Urinary bladder (tissue), 4 donors: ENCODE data around the gene SIGLEC8. TPM values are rescaled to one million over a fixed set of nuclear protein-coding genes. Genes with fewer than 3 reads are reported as not detected.
"Not testable (repeated sequence)": the region's sequence is repeated elsewhere in the genome, so short reads cannot be mapped to it uniquely, and the experiment has no call there.

Experiments
- DNase-seq: peaks from one replicate; pipeline ENCODE4 v3.0.0-alpha.2; 2015; ENCODE audit errors: extremely low spot score
- H3K27ac ChIP-seq: one replicate; pipeline ENCODE4 v1.5.1; 2013; ENCODE audit warnings: low read depth, mild to moderate bottlenecking, moderate library complexity
- H3K36me3 ChIP-seq: one replicate; pipeline ENCODE4 v1.6.1; 2013; ENCODE audit warnings: mild to moderate bottlenecking, moderate library complexity; ENCODE audit not compliant: insufficient read depth
- H3K4me1 ChIP-seq: one replicate; pipeline ENCODE4 v1.6.1; 2013; ENCODE audit warnings: mild to moderate bottlenecking, moderate library complexity; ENCODE audit not compliant: insufficient read depth
- H3K4me3 ChIP-seq: one replicate; pipeline ENCODE4 v1.5.1; 2013; ENCODE audit warnings: low read depth, low read length
- WGBS: extraction: QIAGEN DNeasy Blood & Tissue Kit; methylation state at CpG from one replicate; pipeline ENCODE4 v1.1.7; 2013; 5-methylcytosine and 5-hydroxymethylcytosine counted together
- polyA plus RNA-seq: library from polyadenylated mRNA; stranded (reverse); fragments of 200-250 nt; gene quantifications from one replicate; pipeline ENCODE4 v1.2.3, GENCODE V29; 2013
- total RNA-seq: library from RNA; depleted of rRNA; stranded (reverse); fragments of >200 nt; gene quantifications from one replicate; pipeline ENCODE4 v1.2.3, GENCODE V29; 2014
- donor health status: healthy with polysubstance abuse.
- donor health status: healthy.

Gene SIGLEC8
- total and polyA plus RNA-seq, 2 donors: 0.61 to 0.90 TPM

DNA sequence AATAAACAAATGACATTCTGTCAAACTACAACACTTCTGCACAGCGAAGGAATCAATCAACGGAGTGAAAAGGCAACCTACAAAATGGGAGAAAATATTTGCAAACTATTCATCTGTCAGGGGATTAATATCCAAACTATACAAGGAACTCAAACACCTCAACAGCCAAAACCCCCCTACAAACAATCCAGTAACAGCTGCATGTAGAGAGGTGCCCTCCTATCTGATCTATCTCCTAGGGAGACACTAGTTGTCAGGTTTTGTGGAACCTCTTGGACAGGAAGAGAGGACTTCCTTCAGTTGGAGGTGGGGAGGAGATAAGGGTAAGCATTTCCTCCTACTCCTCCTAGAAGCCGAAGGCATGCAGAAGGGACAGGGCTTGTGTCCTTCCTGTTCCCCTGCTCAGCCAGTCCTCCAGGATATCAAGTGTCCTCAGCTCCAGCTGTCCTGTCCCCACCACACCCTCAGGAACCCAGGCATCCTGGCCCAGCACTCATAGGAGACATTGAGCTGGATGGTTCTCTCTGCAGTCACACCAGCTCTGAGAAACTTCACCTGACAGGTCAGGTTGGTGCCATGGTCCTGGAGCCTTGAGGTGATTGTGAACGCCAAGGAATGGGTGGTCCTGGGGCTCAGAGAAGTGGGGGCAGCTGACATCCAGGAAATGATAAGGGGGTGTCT lies 9.8 kb upstream of the SIGLEC8 start:
- WGBS: 68% methylated on average over 4 of the region's 4 CpGs
- H3K36me3 ChIP-seq: no peaks in the 10 kb centered on the region
- no peak for DNase-seq
- no peak overlapping the region for H3K4me3 ChIP-seq
- no peak overlapping the region for H3K27ac ChIP-seq
- no peaks in the 10 kb centered on the region for H3K4me1 ChIP-seq

DNA sequence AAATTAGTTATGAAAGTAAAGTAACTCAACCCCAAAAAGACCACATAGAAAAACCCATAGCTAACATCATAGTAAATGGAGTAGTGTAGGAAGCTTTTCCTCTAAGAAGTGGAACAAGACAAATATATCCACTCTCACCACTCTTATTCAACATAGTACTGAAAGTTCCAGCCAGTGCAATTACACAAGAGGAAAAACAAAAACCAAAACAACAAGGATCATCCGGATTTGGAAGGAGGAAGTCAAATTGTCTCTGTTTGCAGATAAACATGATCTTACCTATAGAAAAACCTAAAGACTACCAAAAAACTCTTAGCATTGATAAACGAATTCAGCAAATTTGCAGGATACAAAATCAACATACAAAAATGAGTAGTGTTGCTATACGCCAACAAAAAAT lies 8.5 kb upstream of the SIGLEC8 start:
- WGBS: 47% methylated on average over 3 of the region's 3 CpGs
- H3K4me3 ChIP-seq: no peak overlapping the region

DNA sequence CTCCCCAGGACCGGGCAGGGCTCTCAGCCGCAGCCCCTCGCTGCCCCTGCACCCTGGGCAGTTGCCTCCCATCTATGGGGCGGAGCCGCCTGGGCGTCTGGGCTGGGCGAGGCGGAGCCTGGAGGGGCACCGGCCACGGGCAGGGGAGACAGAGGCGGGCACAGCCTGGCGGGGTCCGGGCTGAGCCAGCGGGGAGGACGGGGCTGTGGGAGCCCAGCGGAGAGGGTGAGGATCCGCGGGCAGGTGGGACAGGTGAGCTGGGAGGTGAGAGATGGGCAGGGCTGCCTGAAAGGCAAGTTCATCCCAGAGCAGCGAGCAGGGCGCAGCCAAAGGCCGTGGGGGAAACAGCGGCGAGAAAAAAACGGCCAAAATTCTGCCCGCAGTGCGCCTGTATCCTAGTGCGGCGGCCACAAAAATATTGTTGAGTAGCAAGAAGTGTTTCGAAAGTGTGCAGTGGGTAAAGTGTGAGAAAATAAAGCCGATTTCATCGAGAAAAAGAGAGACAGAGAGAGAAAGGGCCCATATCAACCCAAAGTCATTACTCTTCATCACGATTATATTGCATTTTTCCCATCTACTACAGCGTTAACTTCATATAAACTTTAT lies 5.8 kb upstream of the SIGLEC8 start:
- not testable (repeated sequence) for H3K4me3 ChIP-seq, H3K27ac ChIP-seq, H3K36me3 ChIP-seq, DNase-seq, H3K4me1 ChIP-seq
- WGBS: 23% methylated on average over 14 of the region's 33 CpGs

More for the DNA sequence above, 8.5 kb upstream of the SIGLEC8 start:
- H3K4me1 ChIP-seq: no peaks in the 10 kb centered on the region
- no peaks in the 10 kb centered on the region for H3K36me3 ChIP-seq
- no peak overlapping the region for H3K27ac ChIP-seq
- no peak for DNase-seq

DNA sequence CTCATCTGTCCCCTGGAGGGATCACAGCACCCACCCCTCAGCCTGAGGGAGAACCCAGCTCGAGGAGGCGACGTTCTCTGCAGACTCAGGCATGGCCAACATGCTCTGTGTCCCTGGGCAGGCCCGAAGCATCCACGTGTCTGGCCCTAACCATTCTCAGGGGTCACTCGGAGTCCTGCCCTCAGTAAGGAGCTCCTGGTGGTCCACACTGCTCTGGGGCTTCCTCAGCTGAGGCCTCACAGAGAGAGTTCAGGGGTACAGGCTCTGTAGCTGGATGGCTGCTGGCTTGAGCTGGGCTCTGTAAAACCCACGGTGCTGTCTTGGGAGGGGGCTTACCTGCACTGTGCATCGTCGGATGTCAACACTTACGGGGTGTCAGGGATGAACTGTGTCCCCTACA lies 4.4 kb upstream of the SIGLEC8 start:
- 71% methylated on average over 10 of the region's 10 CpGs for WGBS

DNA sequence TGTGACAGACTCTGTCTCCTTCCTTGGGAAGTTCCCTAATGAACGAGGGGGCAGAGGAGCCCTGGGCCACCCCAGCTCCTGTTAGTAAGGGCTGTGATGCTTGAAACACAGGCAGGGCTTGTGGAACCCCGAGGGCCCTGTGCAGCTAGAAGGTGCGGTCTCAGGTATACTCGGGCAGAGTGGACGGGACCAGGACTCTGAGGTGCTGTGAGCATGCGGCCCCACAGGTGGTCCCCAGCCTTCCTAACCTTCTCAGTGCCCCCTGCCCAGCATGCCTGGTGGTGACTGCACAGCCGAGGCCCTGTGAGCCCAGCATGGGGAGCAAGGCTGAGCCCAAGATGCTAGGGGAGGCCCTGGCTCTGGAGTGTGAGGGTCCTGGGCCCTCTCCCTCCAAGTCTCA lies 4.0 kb upstream of the SIGLEC8 start:
- no peaks in the 10 kb centered on the region for H3K36me3 ChIP-seq
- DNase-seq: no peak
- no peaks in the 10 kb centered on the region for H3K4me1 ChIP-seq
- WGBS: 79% methylated on average over 7 of the region's 7 CpGs
- H3K27ac ChIP-seq: no peak overlapping the region
- H3K4me3 ChIP-seq: no peak overlapping the region

More for the DNA sequence above, 4.4 kb upstream of the SIGLEC8 start:
- H3K36me3 ChIP-seq: no peaks in the 10 kb centered on the region
- no peak for DNase-seq
- H3K4me1 ChIP-seq: no peaks in the 10 kb centered on the region
- H3K27ac ChIP-seq: no peak overlapping the region
- no peak overlapping the region for H3K4me3 ChIP-seq

DNA sequence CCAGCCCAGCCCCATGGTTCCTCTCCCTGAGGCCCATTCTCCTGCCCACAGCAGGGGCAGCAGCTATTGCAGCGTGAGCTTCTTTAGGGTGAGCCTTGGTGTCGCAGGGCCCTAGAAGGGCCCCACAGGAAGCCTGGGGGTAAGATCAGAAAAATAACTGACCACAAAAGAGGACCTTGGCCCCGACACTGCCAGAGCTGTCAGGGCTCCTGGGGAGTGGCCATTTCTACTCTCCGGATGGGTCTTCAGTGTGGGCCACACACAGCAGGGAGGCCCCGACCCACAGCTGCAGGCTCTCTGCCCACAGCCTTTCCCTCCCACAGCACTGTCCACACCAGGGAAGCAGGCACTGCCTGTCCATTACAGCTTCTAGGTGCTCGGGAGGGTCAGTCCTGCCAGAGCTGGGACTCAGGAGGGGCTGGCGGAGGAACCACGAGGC lies 3.5 kb upstream of the SIGLEC8 start:
- Histone ChIP-seq H3K4me1 (no peaks in the 10 kb centered on the region), H3K27ac (no peak overlapping the region), H3K36me3 (no peaks in the 10 kb centered on the region), H3K4me3 (no peak overlapping the region)
- 64% methylated on average over 8 of the region's 8 CpGs for WGBS
- no peak for DNase-seq

DNA sequence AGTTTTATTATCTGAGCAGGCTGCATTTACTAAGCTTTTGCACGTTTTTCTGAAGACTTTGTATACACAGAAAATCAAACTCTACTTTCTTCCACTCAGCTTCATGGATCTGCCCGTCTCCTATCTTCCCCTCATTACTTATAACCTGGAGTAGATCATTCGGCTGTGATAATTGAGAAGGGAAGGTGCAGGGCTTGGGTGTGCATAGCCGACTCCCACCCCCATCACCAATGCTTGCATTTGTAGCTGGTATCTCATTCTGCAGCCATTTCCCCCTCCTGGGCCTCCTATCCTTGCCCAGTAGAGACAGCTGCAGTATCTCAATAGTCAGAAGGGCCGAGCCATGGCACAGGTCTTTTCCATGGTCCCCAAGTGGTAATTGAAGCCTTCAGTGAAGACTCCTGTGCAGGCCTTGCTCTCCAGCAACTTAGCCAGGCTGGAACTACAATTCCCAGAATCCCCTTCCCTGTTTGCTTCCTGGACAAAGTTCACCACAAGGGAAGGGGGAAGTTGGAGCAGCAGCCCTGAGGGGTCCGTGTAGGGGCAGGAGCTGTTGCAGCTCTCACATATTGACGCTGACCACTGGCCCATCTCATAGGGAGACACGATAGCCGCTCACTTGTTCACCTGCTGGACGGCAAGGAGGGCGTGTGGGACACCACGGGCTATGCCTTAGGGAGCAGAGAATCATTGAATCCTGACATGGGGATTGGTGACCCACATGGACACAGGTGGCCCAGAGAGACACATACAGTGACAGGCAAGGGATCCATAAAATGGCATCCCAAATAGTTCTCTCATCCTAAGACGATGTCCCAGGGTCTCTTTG lies 2.1 kb upstream of the SIGLEC8 start:
- Histone ChIP-seq H3K36me3 (no peaks in the 10 kb centered on the region), H3K4me1 (no peaks in the 10 kb centered on the region), H3K4me3 (no peak overlapping the region), H3K27ac (no peak overlapping the region)
- WGBS: 55% methylated on average over 13 of the region's 13 CpGs
- DNase-seq: no peak

DNA sequence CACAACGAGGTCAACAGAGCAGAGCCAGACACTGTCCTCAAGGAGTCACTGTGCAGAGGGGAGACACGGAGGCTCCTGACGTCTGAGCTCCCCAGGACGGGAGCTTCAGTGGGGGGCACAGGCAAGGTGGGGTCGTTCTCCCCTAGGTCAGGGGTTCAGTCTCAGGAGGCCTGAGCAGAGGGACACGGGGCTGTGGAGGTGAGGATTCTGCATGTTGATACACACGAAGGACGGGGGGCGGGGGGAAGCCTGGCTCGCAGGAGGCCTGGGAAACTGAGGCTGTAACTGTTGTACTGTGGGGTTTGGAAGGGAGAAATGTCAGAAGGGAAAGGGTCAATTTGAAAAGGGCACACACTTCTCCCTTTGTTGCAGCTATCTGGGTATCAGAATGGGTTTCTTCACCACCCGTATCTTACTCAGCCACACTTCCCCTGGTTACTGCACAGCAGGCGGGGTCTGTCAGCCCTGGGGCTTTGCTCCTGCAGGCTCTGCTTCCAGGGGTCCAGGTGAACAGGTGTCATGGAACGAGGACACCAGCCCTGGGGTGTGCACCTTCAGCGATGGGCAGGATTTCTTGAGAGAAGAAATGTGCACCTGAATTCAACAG lies 748 bp upstream of the SIGLEC8 start:
- Histone ChIP-seq H3K4me1 (no peaks in the 10 kb centered on the region), H3K27ac (no peak overlapping the region), H3K36me3 (no peaks in the 10 kb centered on the region), H3K4me3 (no peak overlapping the region)
- 76% methylated on average over 14 of the region's 14 CpGs for WGBS
- no peak for DNase-seq

DNA sequence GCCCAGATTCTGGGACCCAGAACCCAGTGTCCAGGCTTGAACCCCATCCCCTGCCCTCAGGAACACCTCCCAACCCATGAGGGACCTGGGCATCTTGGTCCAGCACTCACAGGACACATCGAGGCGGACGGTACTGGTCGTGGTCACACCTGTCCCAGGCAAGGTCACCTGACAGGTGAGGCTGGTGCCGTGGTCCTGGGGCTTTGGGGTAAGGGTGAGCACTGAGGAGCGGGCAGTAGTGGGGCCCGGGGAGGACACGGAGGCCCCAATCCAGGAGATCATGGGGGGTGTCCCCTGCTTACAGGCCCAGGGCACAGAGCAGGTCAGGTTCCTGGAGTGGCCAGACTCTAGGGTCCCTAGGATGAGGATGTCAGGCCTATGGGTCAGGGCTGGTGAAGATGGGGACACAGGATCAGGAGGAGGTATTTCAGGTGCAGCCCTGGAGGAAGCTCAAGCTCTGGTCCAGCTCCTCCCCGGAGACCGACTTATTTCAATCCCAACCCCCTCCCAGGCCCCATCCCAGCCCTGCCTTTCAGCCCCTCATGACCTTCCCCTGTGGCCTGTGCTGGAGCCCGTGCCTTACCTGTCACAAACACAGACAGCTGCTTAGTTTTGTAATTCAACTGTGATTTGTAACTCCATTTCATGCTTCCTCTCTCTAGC lies 772 bp downstream of the SIGLEC8 start:
- Histone ChIP-seq H3K4me3 (no peak overlapping the region), H3K27ac (no peak overlapping the region), H3K4me1 (no peaks in the 10 kb centered on the region), H3K36me3 (no peaks in the 10 kb centered on the region)
- no peak for DNase-seq
- 78% methylated on average over 11 of the region's 11 CpGs for WGBS

DNA sequence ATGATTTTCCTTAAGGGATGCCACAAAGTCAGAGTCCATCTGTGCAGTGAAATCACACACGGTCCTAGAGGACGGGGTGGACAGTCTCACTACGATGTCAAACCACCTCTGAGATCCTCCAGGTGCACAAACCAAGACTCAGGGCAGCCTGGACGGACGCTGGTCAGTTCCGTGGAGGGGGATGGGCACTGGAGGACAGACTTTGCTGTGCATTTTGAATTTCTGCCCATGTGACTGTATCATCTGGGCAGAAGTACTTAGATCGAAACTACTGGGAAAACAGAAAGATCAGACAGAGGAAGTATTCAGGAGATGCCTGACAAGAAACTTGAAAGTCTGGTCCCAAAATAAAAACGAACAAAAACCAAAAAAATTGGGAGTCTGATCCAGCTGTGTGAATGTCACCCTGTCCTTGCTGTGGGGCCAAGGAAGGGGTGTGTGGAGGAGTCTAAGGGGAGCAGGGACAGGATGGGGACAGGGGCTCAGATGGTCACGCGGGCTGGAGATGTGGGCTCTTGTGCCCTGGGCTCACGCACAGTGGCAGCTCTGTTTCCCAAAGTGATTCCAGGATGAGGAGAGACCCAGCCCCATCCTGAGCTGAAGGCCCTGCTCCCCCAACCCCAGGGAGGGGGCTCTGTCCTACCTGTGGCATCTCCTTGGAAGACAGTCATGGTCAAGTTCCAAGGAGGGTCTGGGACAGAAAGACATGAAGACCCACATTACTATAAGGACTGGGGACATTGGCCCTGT lies 1.5 kb downstream of the SIGLEC8 start:
- 68% methylated on average over 11 of the region's 11 CpGs for WGBS
- DNase-seq: no peak

DNA sequence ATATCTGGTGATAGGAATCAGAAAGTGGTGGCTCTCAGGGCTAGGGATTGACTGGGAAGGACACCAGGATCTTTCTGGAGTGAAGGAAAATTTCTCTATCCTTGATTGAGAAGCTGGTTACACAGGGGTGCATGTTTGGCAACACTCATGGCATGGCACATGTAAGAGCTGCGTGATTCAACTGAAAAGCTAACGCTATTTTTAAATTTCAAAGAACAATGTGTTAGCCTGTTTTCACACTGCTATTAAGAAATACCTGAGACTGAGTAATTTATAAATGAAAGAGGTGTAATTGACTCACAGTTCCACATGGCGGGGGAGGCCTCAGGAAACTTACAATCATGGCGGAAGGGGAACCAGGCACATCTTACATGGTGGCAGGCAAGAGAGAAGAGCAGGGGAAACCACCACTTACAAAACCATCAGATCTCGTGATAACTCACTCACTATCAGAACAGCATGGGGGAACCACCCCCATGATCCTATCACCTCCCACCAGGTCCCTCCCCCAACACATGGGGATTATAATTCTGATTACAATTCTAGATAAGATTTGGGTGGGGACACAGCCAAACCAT lies 7.4 kb downstream of the SIGLEC8 start:
- WGBS: 87% methylated on average over 5 of the region's 5 CpGs
- H3K27ac ChIP-seq: no peak overlapping the region
- no peaks in the 10 kb centered on the region for H3K36me3 ChIP-seq
- no peaks in the 10 kb centered on the region for H3K4me1 ChIP-seq
- H3K4me3 ChIP-seq: no peak overlapping the region
- no peak for DNase-seq

More for the DNA sequence above, 1.5 kb downstream of the SIGLEC8 start:
- Histone ChIP-seq H3K4me3 (no peak overlapping the region), H3K36me3 (no peaks in the 10 kb centered on the region), H3K4me1 (no peaks in the 10 kb centered on the region), H3K27ac (no peak overlapping the region)

DNA sequence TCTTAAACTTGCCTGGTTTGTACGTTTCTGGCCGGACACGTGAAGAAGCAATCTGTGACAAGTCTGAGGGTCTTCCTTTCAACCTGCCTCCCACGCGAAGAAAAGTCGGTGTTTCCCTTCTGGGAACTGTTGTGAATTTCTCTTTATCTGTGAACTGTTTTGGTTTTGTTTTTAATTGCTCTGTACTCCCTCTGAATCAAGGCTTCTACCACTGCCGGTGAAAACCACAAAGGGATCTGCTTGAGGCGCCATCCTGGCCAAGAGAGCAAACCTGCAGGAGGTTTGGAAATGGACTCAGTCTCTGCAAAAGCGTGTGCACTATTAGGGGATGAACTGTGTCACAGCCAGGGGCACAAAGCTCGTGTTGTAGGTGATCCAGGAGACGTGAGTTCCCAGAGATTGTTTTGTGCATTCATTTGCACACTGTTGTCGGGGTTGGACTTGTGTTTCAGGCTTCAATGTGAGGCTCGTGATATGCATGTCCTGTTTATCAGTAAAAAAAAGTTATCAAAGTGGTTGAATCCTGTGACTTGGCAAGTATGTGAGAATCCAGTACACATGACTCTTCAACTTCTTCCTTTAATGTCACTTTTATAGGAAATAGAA lies 9.7 kb downstream of the SIGLEC8 start:
- H3K4me1 ChIP-seq: no peaks in the 10 kb centered on the region
- H3K36me3 ChIP-seq: no peaks in the 10 kb centered on the region
- no peak overlapping the region for H3K27ac ChIP-seq
- 65% methylated on average over 13 of the region's 13 CpGs for WGBS
- no peak for DNase-seq
- no peak overlapping the region for H3K4me3 ChIP-seq
